ENCODE data around the gene ZNF593OS.
A peak's percentile ranks its signal among the peaks of the same experiment; 100 is the strongest.

ZNF593OS gene

GRCh38 chr1:26170472-26170821, 1.2 kb downstream of the ZNF593OS start:
- H3K27me3 ChIP-seq (replicated peaks) = no peaks in the 10 kb centered on the region
- DNase-seq = no peak
- H3K36me3 ChIP-seq (replicated peaks) = no peaks in the 10 kb centered on the region
- peak overlapping the region; percentile 87 for H3K4me3 ChIP-seq (ENCODE audit: low read depth, low read length)
- H3K27ac ChIP-seq = no peak overlapping the region
- in situ Hi-C loops (cut with HindIII; ENCODE audit: low pct_ligation_motif_present, low sequenced_read_pairs) = no loop called here
- TF ChIP-seq, protein P1, sequence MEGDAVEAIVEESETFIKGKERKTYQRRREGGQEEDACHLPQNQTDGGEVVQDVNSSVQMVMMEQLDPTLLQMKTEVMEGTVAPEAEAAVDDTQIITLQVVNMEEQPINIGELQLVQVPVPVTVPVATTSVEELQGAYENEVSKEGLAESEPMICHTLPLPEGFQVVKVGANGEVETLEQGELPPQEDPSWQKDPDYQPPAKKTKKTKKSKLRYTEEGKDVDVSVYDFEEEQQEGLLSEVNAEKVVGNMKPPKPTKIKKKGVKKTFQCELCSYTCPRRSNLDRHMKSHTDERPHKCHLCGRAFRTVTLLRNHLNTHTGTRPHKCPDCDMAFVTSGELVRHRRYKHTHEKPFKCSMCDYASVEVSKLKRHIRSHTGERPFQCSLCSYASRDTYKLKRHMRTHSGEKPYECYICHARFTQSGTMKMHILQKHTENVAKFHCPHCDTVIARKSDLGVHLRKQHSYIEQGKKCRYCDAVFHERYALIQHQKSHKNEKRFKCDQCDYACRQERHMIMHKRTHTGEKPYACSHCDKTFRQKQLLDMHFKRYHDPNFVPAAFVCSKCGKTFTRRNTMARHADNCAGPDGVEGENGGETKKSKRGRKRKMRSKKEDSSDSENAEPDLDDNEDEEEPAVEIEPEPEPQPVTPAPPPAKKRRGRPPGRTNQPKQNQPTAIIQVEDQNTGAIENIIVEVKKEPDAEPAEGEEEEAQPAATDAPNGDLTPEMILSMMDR (IDR thresholded peaks at IDR 0.05; ENCODE audit: low read depth, low read length, missing control alignments) = no peak

- in situ Hi-C loops (cut with HindIII; ENCODE audit: low pct_ligation_motif_present, low sequenced_read_pairs) = no loop called here
- DNase-seq = peak; percentile 78
- Histone ChIP-seq H3K27me3 (replicated peaks) (no peaks in the 10 kb centered on the region), H3K36me3 (replicated peaks) (no peaks in the 10 kb centered on the region), H3K4me3 (ENCODE audit: low read depth, low read length) (peak within 1 kb of the TSS; percentile 87), H3K27ac (peak within 1 kb of the TSS; percentile 67)
- TF ChIP-seq, protein P1 (IDR thresholded peaks at IDR 0.05; ENCODE audit: low read depth, low read length, missing control alignments) = peak; percentile 79
Observed at GRCh38 chr1:26169669-26170471, 1.8 kb downstream of the ZNF593OS start, which contains the start of gene ZNF593. Gene ZNF593 (plus strand): TSS chr1:26169908. CDS start chr1:26169984, 76 bp downstream.

DNA sequence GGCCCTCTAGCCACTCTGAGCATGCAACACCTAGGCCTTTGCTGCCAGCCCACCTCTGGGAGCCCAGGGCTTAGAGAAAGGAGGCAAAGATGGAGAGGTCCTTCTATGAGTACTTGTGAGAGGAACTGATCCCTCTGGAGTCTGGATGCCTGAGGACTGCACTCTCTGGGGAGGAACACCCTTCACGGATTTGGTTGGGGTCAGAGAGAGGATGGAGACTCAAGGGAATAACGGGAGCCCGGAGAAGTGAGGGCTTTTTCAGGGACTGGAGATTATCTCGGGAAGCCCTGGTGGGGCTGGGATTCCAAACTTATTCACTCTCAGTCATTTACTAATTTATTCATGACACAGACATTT, 2.5 kb downstream of the ZNF593OS start:
- H3K4me3 ChIP-seq (ENCODE audit: low read depth, low read length) = peak overlapping the region; percentile 87
- no peaks in the 10 kb centered on the region for H3K27me3 ChIP-seq (replicated peaks)
- no peaks in the 10 kb centered on the region for H3K36me3 ChIP-seq (replicated peaks)
- H3K27ac ChIP-seq = no peak overlapping the region
- TF ChIP-seq, protein P1 (IDR thresholded peaks at IDR 0.05; ENCODE audit: low read depth, low read length, missing control alignments) = no peak
- in situ Hi-C loops (cut with HindIII; ENCODE audit: low pct_ligation_motif_present, low sequenced_read_pairs) = no loop called here
- DNase-seq = no peak

DNA sequence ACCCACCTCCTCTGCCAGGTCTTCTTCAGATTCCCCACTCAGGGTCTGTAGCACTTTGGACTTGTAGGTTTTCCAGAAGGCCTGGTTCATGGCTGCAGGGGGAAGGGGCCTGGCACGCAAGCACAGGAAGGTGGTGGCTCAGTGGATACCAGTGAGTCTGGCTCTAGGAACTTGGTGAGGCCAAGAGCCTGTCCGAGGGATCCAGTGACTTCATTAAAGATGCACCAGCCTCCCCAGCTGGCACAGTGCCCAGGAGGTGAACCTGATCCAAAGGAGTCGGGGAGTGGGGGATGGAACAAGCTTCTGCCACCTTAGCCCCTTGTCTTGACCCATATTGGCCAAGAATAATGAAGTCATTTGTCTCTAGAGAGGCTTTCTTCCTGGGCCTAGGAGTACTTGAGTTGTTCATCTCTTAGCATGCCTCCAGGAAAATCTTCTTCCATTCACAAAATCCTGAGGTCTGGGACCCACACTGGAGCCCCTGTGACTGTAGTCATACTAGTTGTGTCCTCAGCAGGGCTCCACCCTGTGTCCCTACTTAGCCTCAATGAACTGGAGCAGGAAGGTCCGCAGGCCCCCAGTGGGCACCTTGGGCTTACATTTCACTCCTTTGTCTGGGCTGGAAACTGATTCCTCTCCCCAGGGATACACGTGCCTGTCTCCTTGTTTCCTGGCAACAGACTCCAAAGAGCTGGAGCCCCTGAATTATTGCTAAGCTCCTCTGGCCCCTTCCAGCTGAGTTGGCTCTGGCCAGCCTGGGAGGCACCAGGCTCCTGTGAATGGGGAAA, 3.0 kb downstream of the ZNF593OS start, which contains the start of gene C1orf232:
C1orf232 (minus strand) TSS at position 554 of the 788 bp plus-strand sequence; CDS start at position 90, 464 bp downstream.
- TF ChIP-seq, protein P1 (IDR thresholded peaks at IDR 0.05; ENCODE audit: low read depth, low read length, missing control alignments) = no peak
- in situ Hi-C loops (cut with HindIII; ENCODE audit: low pct_ligation_motif_present, low sequenced_read_pairs) = no loop called here
- Histone ChIP-seq H3K36me3 (replicated peaks) (no peaks in the 10 kb centered on the region), H3K4me3 (ENCODE audit: low read depth, low read length) (peak within 1 kb of the TSS; percentile 87), H3K27ac (peak within 1 kb of the TSS; percentile 67), H3K27me3 (replicated peaks) (no peaks in the 10 kb centered on the region)
- no peak for DNase-seq

DNA sequence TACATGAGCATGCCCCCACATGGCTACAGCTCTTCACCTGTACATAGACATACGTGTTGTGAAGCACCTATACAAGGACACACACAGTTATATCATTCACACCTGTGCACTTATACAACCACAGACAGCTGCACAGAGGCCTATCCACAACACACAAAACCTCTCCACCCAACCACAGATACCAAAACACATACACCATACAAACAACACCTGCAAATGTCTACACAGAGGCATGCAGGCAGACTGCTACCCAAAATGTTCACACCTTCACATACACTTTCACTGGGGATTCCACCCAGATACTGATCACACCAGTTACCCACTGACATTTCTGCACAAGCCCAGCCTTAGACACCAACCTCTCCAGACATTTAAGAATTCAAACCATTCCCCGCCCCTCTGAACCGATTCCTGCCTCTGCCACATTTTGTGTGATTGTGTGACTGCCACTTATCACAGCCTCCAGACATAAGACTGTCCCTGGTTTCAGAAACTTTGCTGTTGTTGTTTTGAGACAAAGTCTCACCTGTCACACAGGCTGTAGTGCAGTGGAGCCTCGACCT, 4.8 kb downstream of the ZNF593OS start:
- TF ChIP-seq, protein P1 (IDR thresholded peaks at IDR 0.05; ENCODE audit: low read depth, low read length, missing control alignments) = no peak
- no peaks in the 10 kb centered on the region for H3K27me3 ChIP-seq (replicated peaks)
- H3K36me3 ChIP-seq (replicated peaks) = no peaks in the 10 kb centered on the region
- no peak for DNase-seq
- in situ Hi-C loops (cut with HindIII; ENCODE audit: low pct_ligation_motif_present, low sequenced_read_pairs) = no loop called here
- H3K27ac ChIP-seq = no peak overlapping the region
- no peak overlapping the region for H3K4me3 ChIP-seq (ENCODE audit: low read depth, low read length)

All from brain microvascular endothelial cell (primary cell).